Superior temporal gyrus (tissue), 1 donor: ENCODE data around the gene RNF151.
"Not testable (repeated sequence)": the region's sequence is repeated elsewhere in the genome, so short reads cannot be mapped to it uniquely, and the experiment has no call there.

Source experiments
- DNase-seq: peaks from one replicate; pipeline ENCODE4 v3.0.0-alpha.2; 2016; ENCODE audit errors: extremely low spot score

Gene RNF151

DNA sequence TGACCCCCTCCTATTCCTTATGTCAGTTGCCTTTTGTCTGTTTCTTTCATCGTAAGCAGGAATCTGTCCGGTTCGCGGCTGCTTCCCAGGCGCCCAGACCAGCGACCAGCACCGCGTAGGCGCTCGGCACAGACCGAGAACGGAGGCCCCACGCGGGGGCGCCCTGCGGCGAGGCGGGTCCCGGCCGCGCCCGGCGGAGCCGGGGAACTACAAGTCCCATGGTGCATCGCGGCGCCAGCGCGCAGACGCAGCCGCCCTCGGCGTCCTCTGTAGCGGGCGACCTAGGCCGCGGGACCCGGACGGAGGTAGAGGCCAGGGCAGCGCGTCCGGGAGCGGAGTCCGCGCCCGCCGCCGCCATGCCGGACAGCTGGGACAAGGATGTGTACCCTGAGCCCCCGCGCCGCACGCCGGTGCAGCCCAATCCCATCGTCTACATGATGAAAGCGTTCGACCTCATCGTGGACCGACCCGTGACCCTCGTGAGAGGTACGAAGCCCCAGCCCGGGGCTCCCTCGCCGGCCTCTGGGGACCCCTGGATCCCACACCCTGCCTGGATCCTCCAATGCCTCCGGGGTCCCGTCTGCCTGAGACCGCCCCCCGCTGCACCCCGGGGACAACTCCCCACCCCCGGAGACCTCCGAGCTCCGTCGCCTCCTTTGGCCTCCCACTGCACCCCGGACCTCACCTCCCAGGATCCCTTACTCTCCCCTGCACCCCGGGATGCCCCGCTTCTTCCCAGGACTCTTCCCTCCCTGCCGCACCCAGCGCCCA lies 7.2 kb upstream of the RNF151 start, which contains the start of gene NDUFB10:
Gene NDUFB10 (plus strand): TSS at position 270 of the 771 bp plus-strand sequence. CDS start 87 bp downstream, at position 357.
- peak; percentile 92 for DNase-seq

GRCh38 chr16:1960665-1961630 lies 5.7 kb upstream of the RNF151 start:
- DNase-seq = no peak

- DNase-seq = no peak
These were observed 5.0 kb upstream of the RNF151 start for GRCh38 chr16:1961651-1962067.

- DNase-seq = not testable (repeated sequence)
These were observed 4.2 kb upstream of the RNF151 start for GRCh38 chr16:1962161-1963153.

DNA sequence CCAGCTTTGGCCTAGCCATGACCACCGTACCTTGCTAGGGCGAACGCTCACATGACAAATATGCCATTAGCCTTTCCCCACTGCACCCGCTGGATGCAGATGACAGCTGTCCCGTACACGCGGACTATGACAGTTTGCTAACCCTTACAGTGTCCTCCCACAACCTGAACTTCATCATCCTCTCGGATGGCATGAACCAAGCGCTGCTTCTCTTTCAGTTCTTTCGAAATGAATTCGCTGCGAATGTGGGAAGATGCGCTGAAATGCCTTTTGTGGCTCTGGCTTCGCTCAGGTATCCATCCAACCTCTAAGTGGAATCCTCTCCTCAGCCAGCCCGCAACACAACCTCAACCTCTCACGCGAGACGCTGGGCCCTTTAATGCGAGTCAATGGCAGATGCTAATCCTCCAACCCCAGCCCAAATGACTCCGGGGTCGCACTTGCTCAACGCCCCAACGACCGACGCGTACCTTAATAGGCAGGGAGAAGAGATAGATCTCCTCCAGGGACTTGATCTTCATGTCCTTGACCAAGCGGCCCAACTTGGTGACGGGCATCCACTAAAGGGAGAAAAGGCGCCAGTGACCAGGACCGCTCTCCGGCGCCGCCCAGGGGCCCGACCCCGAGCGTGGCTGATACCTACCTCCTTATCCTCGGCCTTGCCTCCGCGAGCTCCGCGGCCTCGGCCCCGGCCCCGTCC lies 2.7 kb upstream of the RNF151 start:
- peak; percentile 40 for DNase-seq

DNA sequence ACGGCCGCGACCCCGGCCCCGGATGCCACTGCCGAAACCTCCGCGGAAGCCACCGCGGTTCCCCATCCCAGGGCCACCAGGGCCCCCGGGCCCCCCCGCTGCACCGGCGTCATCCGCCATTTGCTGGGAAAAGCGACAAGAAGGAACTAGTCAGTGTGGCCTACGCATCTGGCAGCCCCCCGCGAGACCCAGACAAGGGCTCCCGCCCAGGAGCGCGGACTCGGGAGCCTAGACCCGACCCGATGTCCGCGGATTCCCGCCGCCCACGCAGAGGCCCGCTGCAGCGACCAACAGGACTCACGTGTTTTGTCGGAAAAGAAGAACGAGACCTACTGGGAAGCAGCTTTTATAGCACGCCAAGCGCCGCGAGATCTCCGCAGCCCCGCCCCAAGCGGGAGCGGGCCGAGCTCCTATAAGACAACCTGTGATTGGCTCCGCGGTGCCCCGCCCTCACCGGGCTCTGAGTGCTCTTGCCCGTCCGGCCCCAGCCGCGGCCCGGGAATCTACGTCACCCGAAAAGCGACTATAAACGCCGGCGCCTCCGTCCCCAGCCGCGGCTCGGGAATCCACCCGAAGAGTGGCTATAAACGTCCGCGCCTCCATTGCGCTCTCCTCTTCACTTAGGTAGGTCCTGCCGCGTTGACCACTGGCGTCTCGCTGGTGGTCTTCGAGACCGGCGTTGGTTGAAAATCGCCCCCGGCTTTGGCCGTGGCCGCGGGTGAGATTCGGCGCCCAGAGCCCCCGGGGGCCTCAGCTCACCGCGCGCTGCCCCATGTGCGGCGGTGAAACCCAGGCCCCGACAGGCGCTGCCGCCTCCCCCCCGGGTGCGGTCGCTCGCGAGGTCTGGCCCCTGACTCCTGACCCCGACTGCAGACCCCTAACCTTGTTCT lies 1.9 kb upstream of the RNF151 start, which contains the start of gene RPS2:
Gene RPS2 (minus strand): TSS at position 321 of the 890 bp plus-strand sequence. CDS start 201 bp downstream, at position 120.
- peak; percentile 99 for DNase-seq

GRCh38 chr16:1965396-1966001 lies 1.2 kb upstream of the RNF151 start:
- DNase-seq = no peak

DNA sequence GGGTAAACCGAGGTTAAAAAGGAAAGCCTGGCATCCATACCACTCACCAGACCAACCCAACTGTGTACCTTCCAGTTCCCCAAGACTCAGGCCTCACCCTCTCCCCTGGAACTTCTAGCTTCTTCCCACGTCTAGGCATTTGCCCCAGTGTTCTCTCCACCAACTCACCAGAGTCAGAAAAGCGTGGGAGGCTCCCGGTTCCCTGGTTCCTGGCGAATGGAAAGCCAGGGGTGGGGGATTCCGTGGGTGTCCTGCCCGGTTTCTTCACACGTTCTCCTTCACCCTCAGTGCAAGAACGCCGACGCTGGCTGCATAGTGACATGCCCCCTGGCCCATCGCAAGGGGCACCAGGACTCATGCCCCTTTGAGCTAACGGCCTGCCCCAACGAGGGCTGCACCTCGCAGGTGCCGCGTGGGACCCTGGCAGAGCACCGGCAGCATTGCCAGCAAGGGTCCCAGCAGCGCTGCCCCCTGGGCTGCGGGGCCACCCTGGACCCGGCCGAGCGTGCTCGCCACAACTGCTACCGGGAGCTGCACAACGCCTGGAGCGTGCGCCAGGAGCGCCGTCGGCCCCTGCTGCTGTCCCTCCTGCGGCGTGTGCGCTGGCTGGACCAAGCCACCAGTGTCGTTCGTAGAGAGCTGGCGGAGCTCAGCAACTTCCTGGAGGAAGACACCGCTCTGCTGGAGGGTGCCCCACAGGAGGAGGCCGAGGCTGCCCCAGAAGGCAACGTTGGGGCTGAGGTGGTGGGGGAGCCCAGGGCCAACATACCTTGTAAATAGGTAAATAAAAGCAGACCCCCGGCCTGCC lies 1.7 kb downstream of the RNF151 start:
- no peak for DNase-seq

- peak; percentile 94 for DNase-seq
These were observed 5.3 kb downstream of the RNF151 start, which contains the start of gene TBL3 for GRCh38 chr16:1971796-1972489. TBL3 (plus strand) TSS chr16:1972053; CDS start chr16:1972165, 112 bp downstream.

GRCh38 chr16:1972490-1972877 lies 5.8 kb downstream of the RNF151 start:
- DNase-seq = no peak

GRCh38 chr16:1973461-1974156 lies 7.0 kb downstream of the RNF151 start:
- DNase-seq = no peak

DNA sequence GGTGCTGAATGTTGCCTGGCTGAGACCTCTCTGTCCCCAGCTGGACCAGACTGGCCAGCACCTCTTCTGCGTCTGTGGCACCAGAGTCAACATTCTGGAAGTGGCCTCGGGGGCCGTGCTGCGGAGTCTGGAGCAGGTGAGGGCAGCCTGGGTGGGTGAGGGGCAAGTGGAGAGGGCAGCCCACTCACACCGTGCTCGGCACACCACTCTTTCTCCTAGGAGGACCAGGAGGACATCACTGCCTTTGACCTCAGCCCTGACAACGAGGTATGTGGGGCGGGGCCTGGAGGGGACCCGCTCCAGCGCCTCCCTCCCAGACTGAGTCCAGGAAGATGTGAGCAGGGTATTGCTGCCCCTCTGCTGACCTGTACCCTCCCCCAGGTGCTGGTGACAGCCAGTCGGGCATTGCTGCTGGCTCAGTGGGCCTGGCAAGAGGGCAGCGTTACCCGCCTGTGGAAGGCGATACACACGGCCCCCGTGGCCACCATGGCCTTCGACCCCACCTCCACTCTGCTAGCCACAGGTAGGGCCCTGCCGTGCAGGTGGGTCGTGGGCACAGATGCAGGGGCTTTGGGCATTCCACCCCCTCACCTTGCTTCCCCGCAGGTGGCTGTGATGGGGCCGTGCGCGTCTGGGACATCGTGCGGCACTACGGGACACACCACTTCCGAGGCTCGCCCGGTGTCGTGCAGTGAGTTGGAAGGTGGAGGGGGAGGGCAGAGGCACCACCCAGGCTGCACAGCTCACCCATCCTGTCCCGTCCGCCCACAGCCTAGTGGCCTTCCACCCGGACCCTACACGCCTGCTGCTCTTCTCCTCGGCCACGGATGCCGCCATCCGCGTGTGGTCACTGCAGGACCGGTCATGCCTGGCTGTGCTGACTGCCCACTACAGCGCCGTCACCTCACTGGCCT lies 7.8 kb downstream of the RNF151 start:
- no peak for DNase-seq

DNA sequence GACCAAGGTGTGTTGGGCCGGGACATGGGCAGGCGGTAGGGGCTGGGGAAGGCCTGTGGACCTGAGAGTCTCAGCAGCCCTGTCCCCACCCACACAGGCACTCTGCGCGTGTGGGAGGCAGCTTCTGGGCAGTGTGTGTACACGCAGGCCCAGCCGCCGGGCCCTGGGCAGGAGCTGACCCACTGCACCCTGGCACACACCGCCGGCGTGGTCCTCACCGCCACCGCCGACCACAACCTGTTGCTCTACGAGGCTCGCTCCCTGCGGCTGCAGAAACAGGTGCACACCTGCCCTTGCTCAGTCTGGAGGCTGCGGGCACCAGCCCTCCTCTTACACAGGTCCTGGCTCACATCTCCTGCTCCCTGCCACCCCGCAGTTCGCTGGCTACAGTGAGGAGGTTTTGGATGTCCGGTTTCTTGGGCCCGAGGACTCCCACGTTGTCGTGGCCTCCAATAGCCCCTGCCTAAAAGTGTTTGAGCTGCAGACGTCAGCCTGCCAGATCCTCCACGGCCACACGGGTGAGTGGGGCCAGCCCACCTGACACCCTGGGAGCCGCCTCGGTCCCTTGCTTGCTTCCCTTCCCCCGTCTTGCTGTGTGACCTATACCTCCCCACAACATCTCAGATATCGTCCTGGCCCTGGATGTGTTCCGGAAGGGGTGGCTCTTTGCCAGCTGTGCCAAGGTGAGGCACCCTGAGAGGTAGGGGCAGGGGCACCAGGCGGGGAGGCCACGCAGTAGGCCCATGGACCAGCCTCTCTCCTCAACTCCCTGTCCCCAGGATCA lies 9.0 kb downstream of the RNF151 start:
- no peak for DNase-seq

GRCh38 chr16:1976216-1976520 lies 9.5 kb downstream of the RNF151 start:
- DNase-seq = no peak
